PFSK-1 (cell line): ENCODE measurements around the gene STAT2.

Source experiments
- FOXP2 ChIP-seq: optimal IDR thresholded peaks from 2 replicates; pipeline ENCODE3; 2011; ENCODE audit warnings: borderline replicate concordance, control low read depth, inconsistent platforms; ENCODE audit not compliant: insufficient read depth; ENCODE audit errors: extremely low read length, extremely low read depth
- POLR2AphosphoS5 ChIP-seq: IDR thresholded peaks from 2 replicates; pipeline ENCODE4 v1.6.1; 2012; ENCODE audit warnings: low read depth, mild to moderate bottlenecking, control low read depth, low read length, moderate library complexity
- SIN3A ChIP-seq: IDR thresholded peaks from 2 replicates; pipeline ENCODE4 v1.6.1; 2012; ENCODE audit warnings: mild to moderate bottlenecking, low read length, moderate library complexity, borderline replicate concordance; ENCODE audit not compliant: insufficient read depth
- TAF1 ChIP-seq: IDR thresholded peaks from 2 replicates; pipeline ENCODE4 v1.6.1; 2012; ENCODE audit warnings: low read length, control low read depth, borderline replicate concordance; ENCODE audit not compliant: insufficient read depth
- TF ChIP-seq, protein P1 (sequence below), 2 experiments: IDR thresholded peaks; 2 replicates each; pipeline versions ENCODE4 v1.6.1 to v1.8.0; 2011 to 2012; ENCODE audit warnings: low read depth in 2 of 2, low read length in 2 of 2, control low read depth in 1 of 2, inconsistent platforms in 1 of 2, mild to moderate bottlenecking in 1 of 2, moderate library complexity in 1 of 2; ENCODE audit not compliant: insufficient read depth in 1 of 2

Gene STAT2

GRCh38 chr12:56377310-56377988 is 17.5 kb upstream of the STAT2 start:
- no peak for TF ChIP-seq POLR2AphosphoS5
- no peak for TF ChIP-seq TAF1
- TF ChIP-seq, protein P1, sequence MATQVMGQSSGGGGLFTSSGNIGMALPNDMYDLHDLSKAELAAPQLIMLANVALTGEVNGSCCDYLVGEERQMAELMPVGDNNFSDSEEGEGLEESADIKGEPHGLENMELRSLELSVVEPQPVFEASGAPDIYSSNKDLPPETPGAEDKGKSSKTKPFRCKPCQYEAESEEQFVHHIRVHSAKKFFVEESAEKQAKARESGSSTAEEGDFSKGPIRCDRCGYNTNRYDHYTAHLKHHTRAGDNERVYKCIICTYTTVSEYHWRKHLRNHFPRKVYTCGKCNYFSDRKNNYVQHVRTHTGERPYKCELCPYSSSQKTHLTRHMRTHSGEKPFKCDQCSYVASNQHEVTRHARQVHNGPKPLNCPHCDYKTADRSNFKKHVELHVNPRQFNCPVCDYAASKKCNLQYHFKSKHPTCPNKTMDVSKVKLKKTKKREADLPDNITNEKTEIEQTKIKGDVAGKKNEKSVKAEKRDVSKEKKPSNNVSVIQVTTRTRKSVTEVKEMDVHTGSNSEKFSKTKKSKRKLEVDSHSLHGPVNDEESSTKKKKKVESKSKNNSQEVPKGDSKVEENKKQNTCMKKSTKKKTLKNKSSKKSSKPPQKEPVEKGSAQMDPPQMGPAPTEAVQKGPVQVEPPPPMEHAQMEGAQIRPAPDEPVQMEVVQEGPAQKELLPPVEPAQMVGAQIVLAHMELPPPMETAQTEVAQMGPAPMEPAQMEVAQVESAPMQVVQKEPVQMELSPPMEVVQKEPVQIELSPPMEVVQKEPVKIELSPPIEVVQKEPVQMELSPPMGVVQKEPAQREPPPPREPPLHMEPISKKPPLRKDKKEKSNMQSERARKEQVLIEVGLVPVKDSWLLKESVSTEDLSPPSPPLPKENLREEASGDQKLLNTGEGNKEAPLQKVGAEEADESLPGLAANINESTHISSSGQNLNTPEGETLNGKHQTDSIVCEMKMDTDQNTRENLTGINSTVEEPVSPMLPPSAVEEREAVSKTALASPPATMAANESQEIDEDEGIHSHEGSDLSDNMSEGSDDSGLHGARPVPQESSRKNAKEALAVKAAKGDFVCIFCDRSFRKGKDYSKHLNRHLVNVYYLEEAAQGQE (IDR thresholded peaks at IDR 0.05; ENCODE audit: insufficient read depth in 1 of 2, low read depth in 2 of 2, low read length in 2 of 2): no peak
- no peak for TF ChIP-seq SIN3A
- no peak for TF ChIP-seq FOXP2

GRCh38 chr12:56375598-56376434 is 15.9 kb upstream of the STAT2 start:
- TF ChIP-seq SIN3A: no peak
- no peak for TF ChIP-seq FOXP2
- TF ChIP-seq, protein P1 (IDR thresholded peaks at IDR 0.05; ENCODE audit: insufficient read depth in 1 of 2, low read depth in 2 of 2, low read length in 2 of 2): no peak
- no peak for TF ChIP-seq TAF1
- TF ChIP-seq POLR2AphosphoS5: no peak

- TF ChIP-seq POLR2AphosphoS5 (no peak), FOXP2 (no peak), TAF1 (no peak), SIN3A (no peak)
- TF ChIP-seq, protein P1 (IDR thresholded peaks at IDR 0.05; ENCODE audit: insufficient read depth in 1 of 2, low read depth in 2 of 2, low read length in 2 of 2): no peak
Measured at GRCh38 chr12:56374726-56375597, 15.1 kb upstream of the STAT2 start.

DNA sequence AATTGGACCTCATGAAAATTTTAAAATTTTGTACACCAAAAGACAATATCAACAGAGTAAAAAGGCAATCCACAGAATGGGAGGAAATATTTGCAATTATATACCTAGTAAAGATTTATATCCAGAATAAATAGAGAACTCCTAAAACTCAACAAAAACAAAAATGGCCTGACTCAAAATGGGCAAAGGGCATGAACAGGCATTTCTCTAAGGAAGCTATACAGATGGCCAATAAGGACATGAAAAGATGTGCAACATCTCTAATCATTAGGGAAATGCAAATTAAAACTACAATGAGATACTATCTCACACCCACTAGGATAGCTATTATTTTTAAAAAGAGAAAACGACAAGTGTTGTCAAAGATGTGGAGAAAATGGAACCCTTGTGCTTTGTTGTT is 13.6 kb upstream of the STAT2 start:
- TF ChIP-seq FOXP2: no peak
- TF ChIP-seq, protein P1 (IDR thresholded peaks at IDR 0.05; ENCODE audit: insufficient read depth in 1 of 2, low read depth in 2 of 2, low read length in 2 of 2): no peak
- no peak for TF ChIP-seq SIN3A
- no peak for TF ChIP-seq POLR2AphosphoS5
- no peak for TF ChIP-seq TAF1
